Hematopoietic multipotent progenitor cell treated with erythropoietin and hydrocortisone succinate and interleukin-3 and kit ligand, for 17 days (in vitro differentiated cells): Measurements from ENCODE around the gene MAML1.
A peak's percentile ranks its signal among the peaks of the same experiment; 100 is the strongest.

Source experiments
- DNase-seq: peaks from one replicate; pipeline ENCODE4 v3.0.0-alpha.2; 2015; ENCODE audit warnings: low spot score

Gene MAML1

DNA sequence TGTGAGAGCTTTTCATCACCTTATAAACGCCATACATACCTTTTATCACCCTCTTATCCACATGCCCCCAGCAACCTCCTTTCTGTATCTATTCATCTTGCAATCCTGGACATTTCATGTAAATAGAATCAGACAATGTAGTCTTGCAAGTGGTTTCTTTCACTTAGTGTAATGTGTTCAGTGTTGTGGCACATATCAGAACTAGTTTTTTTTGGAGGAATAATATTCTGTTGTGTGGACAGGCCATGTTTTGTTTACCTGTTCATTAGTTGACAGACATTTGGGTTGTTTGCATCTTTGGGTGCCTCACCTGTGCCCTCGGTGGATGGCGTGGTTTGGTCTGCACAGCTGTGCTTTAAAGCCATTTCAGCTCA, 89.4 kb downstream of the MAML1 start:
- no peak for DNase-seq

DNA sequence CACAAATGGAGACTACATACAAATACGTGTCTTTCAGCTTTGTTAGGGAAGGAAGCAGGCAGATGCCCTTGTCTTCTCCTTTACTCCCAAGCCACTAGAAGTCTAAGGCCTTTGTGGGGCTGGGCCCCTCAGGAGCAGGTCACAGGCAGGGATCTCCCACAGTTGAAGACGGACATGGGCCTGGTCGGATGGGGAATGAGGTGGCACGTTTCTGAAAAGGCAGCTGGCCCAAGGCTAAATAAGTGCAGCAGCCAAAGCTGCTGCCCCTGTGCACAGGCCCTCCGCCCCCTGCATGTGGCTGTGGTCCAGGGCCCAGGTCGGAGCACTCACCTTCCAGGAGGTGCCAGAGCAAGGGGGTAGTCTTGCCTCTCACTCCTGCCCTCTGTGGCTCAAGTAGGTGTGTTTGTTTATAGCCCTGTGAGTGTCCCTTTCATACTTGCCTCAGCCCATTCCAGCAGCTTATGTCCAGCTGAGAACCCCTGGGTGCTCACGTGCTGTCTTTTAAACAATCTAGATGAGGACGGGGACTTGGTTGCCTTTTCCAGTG, 89.9 kb downstream of the MAML1 start:
- DNase-seq = peak; percentile 43

DNA sequence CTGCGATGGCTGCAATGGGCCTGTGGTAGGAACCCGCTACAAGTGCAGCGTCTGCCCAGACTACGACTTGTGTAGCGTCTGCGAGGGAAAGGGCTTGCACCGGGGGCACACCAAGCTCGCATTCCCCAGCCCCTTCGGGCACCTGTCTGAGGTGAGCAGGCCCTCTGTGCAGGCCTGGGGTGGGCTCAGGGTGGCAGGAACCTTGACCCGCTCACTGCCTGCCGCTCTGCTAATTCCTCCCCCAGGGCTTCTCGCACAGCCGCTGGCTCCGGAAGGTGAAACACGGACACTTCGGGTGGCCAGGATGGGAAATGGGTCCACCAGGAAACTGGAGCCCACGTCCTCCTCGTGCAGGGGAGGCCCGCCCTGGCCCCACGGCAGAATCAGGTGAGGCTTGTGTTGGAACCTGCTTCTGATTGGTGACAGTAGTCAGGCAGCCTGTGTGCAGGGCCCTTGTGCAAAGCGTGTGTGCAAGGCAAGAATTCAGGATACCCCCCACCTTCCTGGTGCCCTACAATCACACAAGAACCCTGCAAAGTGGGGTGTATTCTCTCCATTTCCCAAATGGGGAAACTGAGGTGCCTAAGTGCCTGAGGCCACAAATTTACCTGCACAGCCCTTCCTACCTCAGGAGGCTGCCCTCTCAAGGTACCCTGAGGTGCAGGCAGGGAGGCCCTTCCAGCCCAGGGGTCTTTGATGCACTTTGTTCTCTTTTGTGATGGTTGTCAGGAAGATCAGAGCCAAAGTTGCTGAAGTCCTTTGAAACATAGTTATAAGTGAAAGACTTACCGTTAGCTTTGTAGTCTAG, 91.5 kb downstream of the MAML1 start:
- DNase-seq = peak; percentile 9

DNA sequence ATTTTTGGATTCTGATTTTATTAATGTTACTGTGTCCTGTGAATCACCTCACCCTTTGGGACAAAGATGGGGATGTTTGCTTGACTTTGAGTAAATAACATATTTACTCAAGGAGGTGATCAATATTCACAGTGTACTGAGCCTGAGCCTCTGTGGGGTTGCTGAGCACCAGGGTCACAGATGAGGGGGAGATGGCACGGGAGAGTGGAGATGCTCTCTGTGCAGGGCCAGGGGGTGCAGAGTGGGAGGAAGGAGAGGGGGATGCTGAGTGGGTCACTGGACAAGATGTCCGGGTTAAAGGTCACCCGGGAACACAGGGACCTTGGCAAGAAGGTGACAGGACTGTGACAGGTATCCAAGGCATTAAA, 92.1 kb downstream of the MAML1 start:
- no peak for DNase-seq

DNA sequence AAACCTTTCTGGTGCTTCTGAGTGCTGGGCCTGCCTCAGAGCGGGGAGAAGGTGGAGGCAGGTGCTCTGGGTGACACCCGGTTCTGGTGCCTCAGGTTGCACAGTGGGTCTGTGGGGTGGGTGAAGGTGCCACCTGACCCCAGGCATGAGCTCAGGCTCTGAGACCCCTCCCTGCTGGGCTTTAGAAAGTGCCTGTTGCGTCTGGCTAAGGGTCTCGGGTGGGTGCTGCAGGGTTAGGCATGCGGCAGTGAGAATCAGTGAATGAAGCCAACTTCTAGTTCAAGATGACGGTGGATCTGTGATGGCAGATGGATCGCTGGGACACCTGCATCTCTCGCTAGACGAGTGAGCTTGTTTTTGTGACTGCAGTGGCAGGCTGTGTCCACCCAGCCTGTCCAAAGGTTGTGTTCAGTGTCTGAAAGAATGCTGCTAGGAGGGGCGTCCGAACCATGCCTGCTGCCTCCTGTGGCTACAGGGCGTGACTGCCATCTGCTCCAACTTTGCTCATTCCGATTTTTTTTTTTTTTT, 93.1 kb downstream of the MAML1 start:
- DNase-seq = peak; percentile 8
